Activated CD4-positive, CD25-positive, alpha-beta regulatory T cell (primary cell): Measurements from ENCODE around the gene GREM2.

ENCODE experiments used
- DNase-seq, 4 experiments: peaks; one replicate each; lab custom pipeline; 2025; lab: John Stamatoyannopoulos, UW

GREM2 gene

GRCh38 chr1:240559781-240560180 lies 52.2 kb downstream of the GREM2 start:
- no peak for DNase-seq

GRCh38 chr1:240555524-240555923 lies 56.4 kb downstream of the GREM2 start:
- no peak for DNase-seq

GRCh38 chr1:240553351-240553750 lies 58.6 kb downstream of the GREM2 start:
- no peak for DNase-seq

GRCh38 chr1:240539769-240540414 lies 72.1 kb downstream of the GREM2 start:
- DNase-seq, result no peak

- DNase-seq, result no peak
These were observed 73.1 kb downstream of the GREM2 start for GRCh38 chr1:240538776-240539430.

- DNase-seq, result no peak
These were observed 78.7 kb downstream of the GREM2 start for GRCh38 chr1:240533154-240533780.

GRCh38 chr1:240528591-240528990 lies 83.4 kb downstream of the GREM2 start:
- DNase-seq, result no peak

GRCh38 chr1:240527086-240527485 lies 84.9 kb downstream of the GREM2 start:
- DNase-seq, result no peak

- no peak for DNase-seq
These were observed 85.6 kb downstream of the GREM2 start for GRCh38 chr1:240526312-240526711.

- DNase-seq, result no peak
These were observed 87.4 kb downstream of the GREM2 start for GRCh38 chr1:240524356-240525069.

- no peak for DNase-seq
These were observed 89.7 kb downstream of the GREM2 start for GRCh38 chr1:240522122-240522822.

GRCh38 chr1:240517891-240518290 lies 94.1 kb downstream of the GREM2 start:
- DNase-seq, result no peak

GRCh38 chr1:240516069-240516468 lies 95.9 kb downstream of the GREM2 start:
- DNase-seq, result no peak

- no peak for DNase-seq
These were observed 96.5 kb downstream of the GREM2 start for GRCh38 chr1:240515505-240515904.

- no peak for DNase-seq
These were observed 100.2 kb downstream of the GREM2 start for GRCh38 chr1:240511789-240512188.

GRCh38 chr1:240508950-240509349 lies 103.0 kb downstream of the GREM2 start:
- DNase-seq, result no peak

- DNase-seq, result no peak
These were observed 103.8 kb downstream of the GREM2 start for GRCh38 chr1:240508201-240508600.

GRCh38 chr1:240506176-240506575 lies 105.8 kb downstream of the GREM2 start:
- DNase-seq, result no peak

GRCh38 chr1:240503558-240503957 lies 108.4 kb downstream of the GREM2 start:
- DNase-seq, result no peak

GRCh38 chr1:240503036-240503435 lies 108.9 kb downstream of the GREM2 start:
- no peak for DNase-seq

GRCh38 chr1:240501115-240501514 lies 110.8 kb downstream of the GREM2 start:
- no peak for DNase-seq

GRCh38 chr1:240500647-240501046 lies 111.3 kb downstream of the GREM2 start:
- no peak for DNase-seq
